H9 (cell line): ENCODE measurements around the gene HOMER1. TPM values are rescaled to one million over a fixed set of nuclear protein-coding genes. Genes with fewer than 3 reads are reported as not detected.

ENCODE experiments used
- DNase-seq: peaks from one replicate; pipeline ENCODE4 v3.0.0-alpha.2; 2017
- H2AFZ ChIP-seq: one replicate; pipeline ENCODE4 v1.6.1; 2013; ENCODE audit warnings: mild to moderate bottlenecking, low read length, control low read depth, moderate library complexity
- H2AK5ac ChIP-seq: 2 replicates; pipeline ENCODE4 v1.6.1; 2013; ENCODE audit warnings: low read length, control low read depth, mixed read lengths; ENCODE audit not compliant: insufficient read length
- H2BK120ac ChIP-seq: one replicate; pipeline ENCODE4 v1.6.1; 2013; ENCODE audit warnings: low read depth, mild to moderate bottlenecking, low read length, control low read depth, inconsistent platforms; ENCODE audit not compliant: poor library complexity, severe bottlenecking
- H2BK12ac ChIP-seq: 2 replicates; pipeline ENCODE4 v1.6.1; 2013; ENCODE audit warnings: low read length, control low read depth, mixed read lengths, low read depth; ENCODE audit not compliant: insufficient read length
- H2BK15ac ChIP-seq: 2 replicates; pipeline ENCODE4 v1.6.1; 2013; ENCODE audit warnings: low read depth, low read length, control low read depth
- H2BK20ac ChIP-seq: one replicate; pipeline ENCODE4 v1.6.1; 2013; ENCODE audit warnings: low read depth, mild to moderate bottlenecking, low read length, control low read depth, inconsistent platforms; ENCODE audit not compliant: poor library complexity, severe bottlenecking
- H2BK5ac ChIP-seq: 2 replicates; pipeline ENCODE4 v1.6.1; 2013; ENCODE audit warnings: low read length, control low read depth, mixed read lengths; ENCODE audit not compliant: insufficient read length
- H3K14ac ChIP-seq: 2 replicates; pipeline ENCODE4 v1.6.1; 2013; ENCODE audit warnings: low read length, control low read depth; ENCODE audit not compliant: insufficient read depth
- H3K18ac ChIP-seq: 2 replicates; pipeline ENCODE4 v1.6.1; 2013; ENCODE audit warnings: low read depth, mild to moderate bottlenecking, mixed read lengths, low read length, control low read depth; ENCODE audit not compliant: insufficient read length
- H3K23ac ChIP-seq: 2 replicates; pipeline ENCODE4 v1.6.1; 2013; ENCODE audit warnings: low read length, control low read depth, mixed read lengths, low read depth; ENCODE audit not compliant: insufficient read length
- H3K23me2 ChIP-seq: 2 replicates; pipeline ENCODE4 v1.6.1; 2013; ENCODE audit warnings: low read depth, mild to moderate bottlenecking, mixed read lengths, low read length, control low read depth; ENCODE audit not compliant: insufficient read length, poor library complexity, severe bottlenecking
- H3K27ac ChIP-seq: 2 replicates; pipeline ENCODE4 v1.5.1; 2013; ENCODE audit warnings: low read length, control low read depth, mixed read lengths, low read depth; ENCODE audit not compliant: insufficient read length
- H3K27me3 ChIP-seq: 2 replicates; pipeline ENCODE4 v1.6.1; 2013; ENCODE audit warnings: low read length, control low read depth, inconsistent platforms; ENCODE audit not compliant: insufficient read depth
- H3K4ac ChIP-seq: 2 replicates; pipeline ENCODE4 v1.6.1; 2013; ENCODE audit warnings: low read depth, mild to moderate bottlenecking, control low read depth, inconsistent platforms, low read length, moderate library complexity
- H3K4me1 ChIP-seq: 2 replicates; pipeline ENCODE4 v1.6.1; 2013; ENCODE audit warnings: low read length, control low read depth, inconsistent platforms; ENCODE audit not compliant: insufficient read depth
- H3K4me2 ChIP-seq: 2 replicates; pipeline ENCODE4 v1.6.1; 2013; ENCODE audit warnings: low read length, control low read depth, mixed read lengths; ENCODE audit not compliant: insufficient read length, insufficient read depth
- H3K56ac ChIP-seq: 2 replicates; pipeline ENCODE4 v1.6.1; 2013; ENCODE audit warnings: low read depth, mild to moderate bottlenecking, mixed read lengths, low read length, control low read depth; ENCODE audit not compliant: insufficient read length
- H3K79me1 ChIP-seq: 2 replicates; pipeline ENCODE4 v1.6.1; 2013; ENCODE audit warnings: low read depth, mild to moderate bottlenecking, moderate library complexity, low read length, control low read depth, inconsistent platforms; ENCODE audit not compliant: insufficient read depth, poor library complexity, severe bottlenecking
- H3K79me2 ChIP-seq: 2 replicates; pipeline ENCODE4 v1.6.1; 2013; ENCODE audit warnings: low read length, control low read depth, inconsistent platforms; ENCODE audit not compliant: insufficient read depth
- H3K9ac ChIP-seq: 2 replicates; pipeline ENCODE4 v1.6.1; 2013; ENCODE audit warnings: low read length, control low read depth, mixed read lengths; ENCODE audit not compliant: insufficient read length; ENCODE audit errors: extremely low read depth
- H3K9me3 ChIP-seq: one replicate; pipeline ENCODE4 v1.6.1; 2013; ENCODE audit warnings: low read depth, low read length, inconsistent platforms; ENCODE audit not compliant: control insufficient read depth
- H3T11ph ChIP-seq: one replicate; pipeline ENCODE4 v1.6.1; 2013; ENCODE audit warnings: mild to moderate bottlenecking, low read length, control low read depth, inconsistent platforms
- H4K20me1 ChIP-seq: one replicate; pipeline ENCODE4 v1.6.1; 2013; ENCODE audit not compliant: control insufficient read depth, insufficient read length, insufficient read depth
- H4K5ac ChIP-seq: 2 replicates; pipeline ENCODE4 v1.6.1; 2013; ENCODE audit warnings: low read depth, mild to moderate bottlenecking, mixed read lengths, low read length, control low read depth; ENCODE audit not compliant: insufficient read length
- H4K8ac ChIP-seq: replicated peaks from 2 replicates; pipeline ENCODE4 v1.6.1; 2013; ENCODE audit warnings: low read length, control low read depth, mixed read lengths, low read depth; ENCODE audit not compliant: insufficient read length
- H4K91ac ChIP-seq: 2 replicates; pipeline ENCODE4 v1.6.1; 2013; ENCODE audit warnings: low read depth, mild to moderate bottlenecking, moderate library complexity, mixed read lengths, low read length, control low read depth; ENCODE audit not compliant: insufficient read length
- H3K27ac Mint-ChIP-seq, 3 experiments: 2 replicates in 2 of 3; 3 replicates in 1 of 3; pipeline ENCODE4 v1.8.0; 2020 to 2021; ENCODE audit warnings: mixed read lengths in 3 of 3, mild to moderate bottlenecking in 1 of 3, moderate library complexity in 1 of 3
- H3K27me3 Mint-ChIP-seq: 2 replicates; pipeline ENCODE4 v1.8.0; 2021; ENCODE audit warnings: low read depth, mild to moderate bottlenecking, moderate library complexity, mixed read lengths
- H3K36me3 Mint-ChIP-seq, 3 experiments: 2 replicates in 2 of 3; 3 replicates in 1 of 3; pipeline ENCODE4 v1.8.0; 2020 to 2021; ENCODE audit warnings: low read depth in 3 of 3, mixed read lengths in 3 of 3; ENCODE audit not compliant: insufficient read depth in 1 of 3
- H3K4me1 Mint-ChIP-seq, 2 experiments: 2 replicates each; pipeline ENCODE4 v1.8.0; 2020; ENCODE audit warnings: mixed read lengths in 2 of 2
- H3K4me3 Mint-ChIP-seq, 2 experiments: 2 replicates in 1 of 2; 3 replicates in 1 of 2; pipeline ENCODE4 v1.8.0; 2020 to 2021; ENCODE audit warnings: mild to moderate bottlenecking in 2 of 2, mixed read lengths in 2 of 2, moderate library complexity in 1 of 2
- H3K9me3 Mint-ChIP-seq, 2 experiments: 2 replicates in 1 of 2; 3 replicates in 1 of 2; pipeline ENCODE4 v1.8.0; 2020; ENCODE audit warnings: mild to moderate bottlenecking in 2 of 2, mixed read lengths in 2 of 2, moderate library complexity in 1 of 2
- total RNA-seq: library from RNA; stranded (reverse); gene quantifications from 2 replicates; pipeline ENCODE4 v1.2.1, GENCODE V29; 2021
- TF ChIP-seq, protein P1 (sequence below): fragments of 200-600 bp; sonication (generic); conservative IDR thresholded peaks from 3 replicates; pipeline ENCODE4 v1.8.0; 2021; ENCODE audit warnings: antibody characterized with exemption, mild to moderate bottlenecking

Gene HOMER1
- total RNA-seq, 1 experiment from 2014 or later, result 39.5 TPM

DNA sequence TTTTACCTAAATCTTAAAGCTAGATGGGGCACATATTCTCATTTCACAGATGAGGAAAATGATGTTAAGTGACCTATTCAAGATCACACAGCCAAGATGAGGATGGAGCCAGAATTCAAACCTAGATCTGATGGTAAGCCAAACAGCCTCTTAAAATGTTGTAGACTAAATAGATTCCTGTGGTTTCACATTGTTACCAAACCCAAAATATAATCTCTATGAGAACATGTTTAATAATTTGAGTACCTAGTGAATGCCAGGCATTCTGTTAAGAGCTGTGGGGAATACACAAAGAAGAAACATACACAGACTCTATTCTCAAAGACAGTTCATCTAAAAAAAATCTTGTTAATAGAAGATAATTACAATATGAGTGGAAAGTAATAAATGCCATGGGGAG is 25.2 kb downstream of the HOMER1 start:
- no peaks in the 10 kb centered on the region for H3K27me3 ChIP-seq
- no peak overlapping the region for H2BK120ac ChIP-seq
- H3K4me1 Mint-ChIP-seq, result peaks cover 16 to 24% of the 10 kb centered on the region in 2 experiments
- H3K79me1 ChIP-seq, result no peaks in the 10 kb centered on the region
- H3K4me3 Mint-ChIP-seq, result no peak overlapping the region
- H3K27ac ChIP-seq, result no peak overlapping the region
- no peaks in the 10 kb centered on the region; the same call in 1 of the 2 replicates for H3K4me1 ChIP-seq
- H3T11ph ChIP-seq, result no peak overlapping the region
- no peaks in the 10 kb centered on the region for H4K20me1 ChIP-seq
- no peak for DNase-seq
- no peak overlapping the region for H3K4ac ChIP-seq
- H3K9me3 ChIP-seq, result no peaks in the 10 kb centered on the region
- no peak overlapping the region for H3K56ac ChIP-seq
- no peak overlapping the region for H2BK12ac ChIP-seq
- no peak overlapping the region for H2BK15ac ChIP-seq
- H3K18ac ChIP-seq, result no peak overlapping the region
- H3K27me3 Mint-ChIP-seq, result no peaks in the 10 kb centered on the region
- peaks cover 1 to 4% (median 3%) of the 10 kb centered on the region in 3 experiments; a peak in 2 of 7 replicates for H3K36me3 Mint-ChIP-seq
- no peak overlapping the region for H3K4me2 ChIP-seq
- no peak overlapping the region for H2AK5ac ChIP-seq
- H3K9me3 Mint-ChIP-seq, result peaks cover 0 to 3% of the 10 kb centered on the region in 2 experiments; a peak in 1 of 5 replicates
- no peak overlapping the region for H2BK5ac ChIP-seq
- TF ChIP-seq, protein P1, sequence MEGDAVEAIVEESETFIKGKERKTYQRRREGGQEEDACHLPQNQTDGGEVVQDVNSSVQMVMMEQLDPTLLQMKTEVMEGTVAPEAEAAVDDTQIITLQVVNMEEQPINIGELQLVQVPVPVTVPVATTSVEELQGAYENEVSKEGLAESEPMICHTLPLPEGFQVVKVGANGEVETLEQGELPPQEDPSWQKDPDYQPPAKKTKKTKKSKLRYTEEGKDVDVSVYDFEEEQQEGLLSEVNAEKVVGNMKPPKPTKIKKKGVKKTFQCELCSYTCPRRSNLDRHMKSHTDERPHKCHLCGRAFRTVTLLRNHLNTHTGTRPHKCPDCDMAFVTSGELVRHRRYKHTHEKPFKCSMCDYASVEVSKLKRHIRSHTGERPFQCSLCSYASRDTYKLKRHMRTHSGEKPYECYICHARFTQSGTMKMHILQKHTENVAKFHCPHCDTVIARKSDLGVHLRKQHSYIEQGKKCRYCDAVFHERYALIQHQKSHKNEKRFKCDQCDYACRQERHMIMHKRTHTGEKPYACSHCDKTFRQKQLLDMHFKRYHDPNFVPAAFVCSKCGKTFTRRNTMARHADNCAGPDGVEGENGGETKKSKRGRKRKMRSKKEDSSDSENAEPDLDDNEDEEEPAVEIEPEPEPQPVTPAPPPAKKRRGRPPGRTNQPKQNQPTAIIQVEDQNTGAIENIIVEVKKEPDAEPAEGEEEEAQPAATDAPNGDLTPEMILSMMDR, result no peak
- no peak overlapping the region for H3K23ac ChIP-seq
- no peak overlapping the region for H2BK20ac ChIP-seq
- no peak overlapping the region for H3K9ac ChIP-seq
- H2AFZ ChIP-seq, result no peak overlapping the region
- H3K23me2 ChIP-seq, result no peaks in the 10 kb centered on the region
- no peak overlapping the region for H4K8ac ChIP-seq
- no peak overlapping the region for H4K5ac ChIP-seq
- peaks cover 11% of the 10 kb centered on the region; the same call in 1 of the 2 replicates for H3K79me2 ChIP-seq
- H3K27ac Mint-ChIP-seq, result no peak overlapping the region
- H4K91ac ChIP-seq, result no peak overlapping the region
- H3K14ac ChIP-seq, result no peak overlapping the region
